SK-N-SH treated with all-trans-retinoic acid at 6 μM for 48 hours (cell line): ENCODE data around the gene CD8B2.

Experiments
- ATAC-seq: fragments of 200-7000 bp; cut with Tn5 transposase; 3 replicates; pipeline ENCODE4 v1.9.1; 2020; ENCODE audit warnings: mild to moderate bottlenecking, moderate library complexity
- ARNTL ChIP-seq: fragments of 450-650 bp; formaldehyde crosslinking; IDR thresholded peaks from 2 replicates; pipeline ENCODE4 v1.5.0; 2020; ENCODE audit warnings: low read depth, mild to moderate bottlenecking, moderate library complexity, borderline replicate concordance
- CREB5 ChIP-seq: fragments of 250-450 bp; sonication (Bioruptor Pico); IDR thresholded peaks from 2 replicates; pipeline ENCODE4 v1.5.1; 2020; ENCODE audit warnings: low read depth, mild to moderate bottlenecking, moderate library complexity
- CSDC2 ChIP-seq: fragments of 250-450 bp; sonication (Bioruptor Pico); IDR thresholded peaks from 2 replicates; pipeline ENCODE4 v1.5.0; 2020; ENCODE audit warnings: mild to moderate bottlenecking, moderate library complexity
- CSRNP3 ChIP-seq: fragments of 250-450 bp; sonication (Bioruptor Pico); IDR thresholded peaks from 2 replicates; pipeline ENCODE4 v1.5.1; 2021; ENCODE audit warnings: mild to moderate bottlenecking, moderate library complexity
- ESRRG ChIP-seq: fragments of 250-450 bp; sonication (Bioruptor Pico); IDR thresholded peaks from 2 replicates; pipeline ENCODE4 v1.6.1; 2021; ENCODE audit warnings: mild to moderate bottlenecking
- GLIS3 ChIP-seq: fragments of 250-450 bp; sonication (Bioruptor Pico); IDR thresholded peaks from 2 replicates; pipeline ENCODE4 v1.5.0; 2020; ENCODE audit warnings: mild to moderate bottlenecking, moderate library complexity
- ISL1 ChIP-seq: fragments of 250-450 bp; sonication (Bioruptor Pico); IDR thresholded peaks from 2 replicates; pipeline ENCODE4 v2.1.2; 2022; ENCODE audit warnings: mild to moderate bottlenecking, moderate library complexity
- OSR1 ChIP-seq: fragments of 250-450 bp; sonication (Bioruptor Pico); IDR thresholded peaks from 2 replicates; pipeline ENCODE4 v1.8.0; 2022; ENCODE audit warnings: moderate library complexity, mild to moderate bottlenecking, inconsistent platforms
- POU6F1 ChIP-seq: fragments of 250-450 bp; sonication (Bioruptor Pico); IDR thresholded peaks from 2 replicates; pipeline ENCODE4 v1.8.0; 2021; ENCODE audit warnings: low read depth, mild to moderate bottlenecking, moderate library complexity, borderline replicate concordance
- PPARA ChIP-seq: fragments of 250-450 bp; sonication (Bioruptor Pico); IDR thresholded peaks from 2 replicates; pipeline ENCODE4 v1.5.0; 2020; ENCODE audit warnings: mild to moderate bottlenecking, borderline replicate concordance
- SNAI2 ChIP-seq: fragments of 250-450 bp; sonication (Bioruptor Pico); IDR thresholded peaks from 2 replicates; pipeline ENCODE4 v1.5.0; 2020; ENCODE audit warnings: mild to moderate bottlenecking, moderate library complexity
- TCF4 ChIP-seq: fragments of 250-450 bp; sonication (Bioruptor Pico); IDR thresholded peaks from 2 replicates; pipeline ENCODE4 v1.8.0; 2021; ENCODE audit warnings: mild to moderate bottlenecking, moderate library complexity, borderline replicate concordance
- TSHZ2 ChIP-seq: fragments of 250-450 bp; sonication (Bioruptor Pico); IDR thresholded peaks from 2 replicates; pipeline ENCODE4 v1.5.0; 2020; ENCODE audit warnings: mild to moderate bottlenecking, moderate library complexity
- ZFP3 ChIP-seq: fragments of 250-450 bp; sonication (Bioruptor Pico); IDR thresholded peaks from 2 replicates; pipeline ENCODE4 v1.5.0; 2020; ENCODE audit warnings: mild to moderate bottlenecking, moderate library complexity
- ZFP30 ChIP-seq: fragments of 450-650 bp; formaldehyde crosslinking; IDR thresholded peaks from 2 replicates; pipeline ENCODE4 v1.5.0; 2022; ENCODE audit warnings: mild to moderate bottlenecking, moderate library complexity
- ZNF70 ChIP-seq: fragments of 450-650 bp; formaldehyde crosslinking; IDR thresholded peaks from 2 replicates; pipeline ENCODE4 v1.5.0; 2020; ENCODE audit warnings: mild to moderate bottlenecking, moderate library complexity

CD8B2 gene

GRCh38 chr2:106546391-106546990 lies 59.3 kb downstream of the CD8B2 start:
- no peak for ATAC-seq
- TF ChIP-seq CSDC2 = no peak
- TF ChIP-seq TCF4 (CRISPR knock-in tag) = no peak
- TF ChIP-seq TSHZ2 (CRISPR knock-in tag) = no peak

- ATAC-seq = no peak
- no peak for TF ChIP-seq SNAI2
- no peak for TF ChIP-seq ESRRG (CRISPR knock-in tag)
Measured at GRCh38 chr2:106547164-106547903, 60.2 kb downstream of the CD8B2 start.

- no peak for ATAC-seq
- TF ChIP-seq CSRNP3 (CRISPR knock-in tag) (no peak), ZFP30 (CRISPR knock-in tag) (no peak), GLIS3 (CRISPR knock-in tag) (no peak), SNAI2 (no peak), CSDC2 (no peak), CREB5 (CRISPR knock-in tag) (no peak), POU6F1 (CRISPR knock-in tag) (no peak), TSHZ2 (CRISPR knock-in tag) (no peak), PPARA (CRISPR knock-in tag) (no peak), ESRRG (CRISPR knock-in tag) (no peak), ISL1 (CRISPR knock-in tag) (no peak), ZNF70 (CRISPR knock-in tag) (no peak), ARNTL (no peak), TCF4 (CRISPR knock-in tag) (no peak), ZFP3 (CRISPR knock-in tag) (no peak), OSR1 (CRISPR knock-in tag) (no peak)
Measured at GRCh38 chr2:106551417-106552130, 64.4 kb downstream of the CD8B2 start.
